GM19397 (cell line): ENCODE measurements around the gene FBXW8.
"Not testable (repeated sequence)": the region's sequence is repeated elsewhere in the genome, so short reads cannot be mapped to it uniquely, and the experiment has no call there.

Source experiments
- ATAC-seq: cut with Tn5 transposase; IDR thresholded peaks from one replicate; pipeline ENCODE4 v1.9.1; 2021; ENCODE audit warnings: mild to moderate bottlenecking, moderate library complexity; ENCODE audit not compliant: unreplicated experiment

The FBXW8 gene

DNA sequence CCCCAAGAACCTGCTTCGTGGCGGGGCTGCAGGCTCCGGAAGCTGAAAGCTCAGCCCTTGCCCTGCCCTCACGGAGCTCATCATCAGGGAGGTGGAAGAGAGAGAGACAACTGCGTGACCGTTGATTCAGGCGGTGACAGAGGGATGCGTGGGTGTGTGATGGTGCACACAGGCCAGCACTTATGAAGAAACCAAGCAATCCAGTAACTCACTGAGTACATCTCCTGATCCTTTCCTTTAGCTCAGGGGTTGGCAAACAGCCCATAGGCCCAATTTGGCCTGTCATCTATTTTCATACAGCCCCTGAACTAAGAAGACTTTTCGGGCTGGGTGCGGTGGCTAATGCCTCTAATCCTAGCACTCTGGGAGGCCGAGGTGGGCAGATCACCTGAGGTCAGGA is 138.5 kb downstream of the FBXW8 start:
- ATAC-seq: no peak

DNA sequence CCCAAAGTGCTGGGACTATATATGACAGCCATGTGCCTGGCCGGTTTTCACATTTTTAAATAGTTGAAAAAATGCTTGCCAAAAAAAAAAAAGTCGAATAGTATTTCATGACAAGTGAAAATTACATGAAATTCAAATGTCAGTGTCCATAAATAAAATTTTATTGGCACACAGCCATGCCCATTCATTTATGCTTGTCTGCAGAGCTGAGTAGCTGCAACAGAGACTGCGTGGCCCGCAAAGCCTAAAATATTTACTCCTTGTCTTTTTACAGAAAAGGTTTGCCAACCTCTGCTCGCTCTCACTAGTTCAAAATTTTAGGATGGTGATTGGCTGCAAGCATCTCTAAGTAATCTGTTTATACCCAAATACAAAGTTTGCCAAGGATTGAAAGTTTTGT is 139.3 kb downstream of the FBXW8 start:
- ATAC-seq: no peak

GRCh38 chr12:117051380-117051779 is 140.6 kb downstream of the FBXW8 start:
- no peak for ATAC-seq

- no peak for ATAC-seq
These were observed 141.8 kb downstream of the FBXW8 start for GRCh38 chr12:117052386-117053049.

DNA sequence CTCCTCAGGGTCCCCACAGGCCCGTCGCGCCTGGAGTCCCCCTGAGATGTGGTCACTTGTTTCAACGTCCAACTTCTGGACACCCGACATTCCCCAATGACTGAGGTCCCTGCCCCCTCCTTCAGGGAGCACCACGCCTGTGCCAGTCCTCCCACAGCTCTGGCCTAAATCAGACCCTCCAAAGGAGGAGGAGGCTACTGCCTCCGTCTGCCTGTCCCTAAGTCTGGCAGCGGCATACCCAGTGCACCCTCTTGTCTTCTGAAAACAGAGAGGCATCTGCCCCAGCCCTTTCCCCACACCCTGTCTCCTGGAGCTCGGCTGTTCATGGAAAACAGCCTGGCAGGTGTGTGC is 142.3 kb downstream of the FBXW8 start:
- ATAC-seq: no peak

GRCh38 chr12:117053597-117054201 is 142.9 kb downstream of the FBXW8 start:
- no peak for ATAC-seq

DNA sequence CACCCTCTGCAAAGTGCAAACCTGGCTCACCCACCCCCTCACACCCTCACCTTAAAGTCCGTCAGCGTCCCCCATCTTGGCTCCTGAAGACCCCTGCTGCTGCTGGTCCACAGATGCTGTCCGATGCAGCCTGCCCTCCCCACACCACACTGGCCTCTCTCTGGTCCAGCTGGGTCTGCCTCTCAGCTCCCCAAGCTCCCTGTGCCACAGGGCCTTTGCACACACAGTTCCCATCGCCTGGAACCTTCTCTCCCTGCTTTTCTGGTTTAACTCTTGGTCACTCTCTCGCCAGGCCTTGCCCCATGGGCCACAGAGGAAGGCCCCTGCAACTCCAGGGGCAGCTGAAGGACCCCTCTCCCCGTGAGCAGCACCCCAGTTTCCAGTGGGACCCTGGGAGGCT is 143.5 kb downstream of the FBXW8 start:
- no peak for ATAC-seq

- ATAC-seq: not testable (repeated sequence)
These were observed 146.9 kb downstream of the FBXW8 start for GRCh38 chr12:117057626-117058025.

- ATAC-seq: no peak
These were observed 147.8 kb downstream of the FBXW8 start for GRCh38 chr12:117058442-117059072.

- no peak for ATAC-seq
These were observed 148.4 kb downstream of the FBXW8 start for GRCh38 chr12:117059156-117059555.

DNA sequence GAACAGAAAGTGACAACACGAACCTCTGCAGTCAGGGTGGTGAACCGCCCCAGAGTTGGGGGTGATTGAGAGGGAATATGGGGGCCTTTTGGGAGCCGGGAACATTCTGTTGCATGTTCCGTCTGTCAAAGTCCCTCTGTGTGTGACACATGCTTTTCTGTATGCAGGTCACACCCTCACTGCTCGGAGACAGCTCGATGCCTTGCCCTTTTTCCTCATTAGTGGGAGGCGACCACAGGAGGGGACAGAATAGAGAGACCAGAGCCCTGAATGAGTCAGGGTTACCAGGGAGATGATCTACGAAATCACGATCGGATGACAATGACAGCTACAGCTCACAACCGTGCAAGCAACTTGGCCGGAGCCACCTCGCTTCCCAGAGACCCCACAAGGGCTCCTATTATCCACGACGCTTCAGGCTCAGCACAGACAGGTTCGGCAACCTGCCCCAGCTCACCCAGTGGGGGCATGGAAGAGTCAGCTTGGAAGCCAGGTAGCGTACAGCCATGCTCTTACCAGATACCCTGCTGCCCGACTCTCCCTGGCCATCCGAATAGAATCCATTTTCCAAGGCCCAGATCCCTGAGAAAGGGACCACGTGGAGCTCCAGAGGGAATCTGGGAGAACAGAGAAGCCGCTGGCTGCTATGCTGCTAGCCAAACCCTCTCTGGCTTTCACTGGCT is 149.6 kb downstream of the FBXW8 start:
- no peak for ATAC-seq

DNA sequence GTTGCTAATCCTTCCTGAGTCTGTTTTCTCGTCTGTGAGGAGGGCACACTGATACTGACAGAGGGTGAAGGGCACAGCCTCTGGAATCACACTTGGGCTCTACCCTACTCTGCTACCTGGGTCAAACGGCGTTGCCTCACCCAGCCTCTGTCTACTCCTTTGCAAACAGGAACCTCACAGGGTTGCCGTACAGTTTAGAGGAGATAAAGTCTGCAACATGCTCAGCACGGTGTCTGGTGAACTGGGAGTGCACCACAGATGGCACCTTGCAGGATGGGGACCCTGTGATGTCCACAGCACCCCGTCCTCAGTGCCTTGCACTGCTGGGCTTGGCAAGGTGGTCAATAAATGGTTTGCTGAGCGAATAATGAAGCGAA is 150.2 kb downstream of the FBXW8 start:
- ATAC-seq: no peak

- no peak for ATAC-seq
These were observed 150.9 kb downstream of the FBXW8 start for GRCh38 chr12:117061555-117062079.

GRCh38 chr12:117063162-117063911 is 152.6 kb downstream of the FBXW8 start:
- ATAC-seq: no peak

DNA sequence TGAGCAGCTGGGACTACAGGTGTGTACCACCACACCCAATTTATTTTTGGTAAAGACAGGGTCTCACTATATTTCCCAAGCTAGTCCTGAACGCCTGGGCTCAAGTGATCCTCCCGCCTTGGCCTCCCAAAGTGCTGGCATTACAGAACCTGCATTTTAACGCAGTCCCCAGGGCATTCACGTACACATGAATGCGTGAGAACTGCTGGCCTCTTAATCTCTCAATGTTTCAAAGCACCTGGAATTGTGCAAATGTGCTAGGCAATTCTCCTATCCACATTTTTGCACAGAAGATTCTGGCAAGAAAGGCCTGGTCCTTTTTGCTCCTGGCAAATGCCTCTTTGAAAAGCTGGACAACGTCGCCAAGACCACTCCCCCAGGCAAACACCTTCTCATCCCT is 153.3 kb downstream of the FBXW8 start:
- ATAC-seq: no peak

DNA sequence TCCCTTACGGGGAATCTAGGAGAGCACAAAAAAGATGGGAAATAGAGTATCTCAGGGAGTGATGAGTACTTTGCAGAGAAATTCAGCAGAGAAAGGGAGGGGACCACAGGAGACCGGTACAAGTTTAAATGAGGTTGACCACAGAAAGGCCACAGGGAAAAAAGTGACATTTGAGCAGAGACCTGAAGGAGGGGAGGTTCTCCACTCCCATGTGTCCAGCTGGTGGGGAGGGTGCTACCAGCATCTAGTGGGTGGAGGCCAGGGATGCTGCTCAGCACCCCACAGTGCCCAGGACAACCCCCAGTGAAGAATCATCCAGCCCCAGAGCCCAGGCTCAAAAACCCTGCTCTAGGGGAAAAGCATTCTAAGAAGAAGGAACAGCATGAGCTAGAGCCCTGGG is 153.8 kb downstream of the FBXW8 start:
- ATAC-seq: no peak

GRCh38 chr12:117067016-117067415 is 156.3 kb downstream of the FBXW8 start:
- no peak for ATAC-seq

DNA sequence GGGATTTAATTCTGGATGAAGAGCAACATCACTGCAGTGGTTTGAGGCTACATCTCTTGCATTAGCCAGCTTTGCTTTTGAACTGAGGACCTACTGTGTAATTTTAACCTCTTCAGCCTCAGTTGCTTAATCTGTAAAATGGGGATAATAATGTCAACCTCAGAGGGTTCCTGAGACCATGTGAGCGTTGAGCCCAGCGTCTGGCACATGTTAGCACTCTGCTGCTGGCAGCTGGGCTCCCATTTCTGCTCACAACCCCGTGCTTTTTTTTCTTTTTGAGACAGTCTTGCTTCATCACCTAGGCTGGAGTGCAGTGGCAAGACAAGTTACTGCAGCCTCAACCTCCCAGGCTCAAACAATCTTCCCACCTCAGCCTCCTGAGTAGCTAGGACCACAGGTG is 156.9 kb downstream of the FBXW8 start:
- ATAC-seq: no peak

GRCh38 chr12:117068492-117068891 is 157.7 kb downstream of the FBXW8 start:
- no peak for ATAC-seq

- ATAC-seq: no peak
These were observed 158.5 kb downstream of the FBXW8 start for GRCh38 chr12:117069101-117069797.
